HG02623 (cell line): ENCODE results near the gene CERT1.
"Not testable (repeated sequence)": the region's sequence is repeated elsewhere in the genome, so short reads cannot be mapped to it uniquely, and the experiment has no call there.

ENCODE experiments used
- ATAC-seq: cut with Tn5 transposase; IDR thresholded peaks from one replicate; pipeline ENCODE4 v1.9.1; 2021; ENCODE audit warnings: moderate library complexity; ENCODE audit not compliant: unreplicated experiment

Gene CERT1

DNA sequence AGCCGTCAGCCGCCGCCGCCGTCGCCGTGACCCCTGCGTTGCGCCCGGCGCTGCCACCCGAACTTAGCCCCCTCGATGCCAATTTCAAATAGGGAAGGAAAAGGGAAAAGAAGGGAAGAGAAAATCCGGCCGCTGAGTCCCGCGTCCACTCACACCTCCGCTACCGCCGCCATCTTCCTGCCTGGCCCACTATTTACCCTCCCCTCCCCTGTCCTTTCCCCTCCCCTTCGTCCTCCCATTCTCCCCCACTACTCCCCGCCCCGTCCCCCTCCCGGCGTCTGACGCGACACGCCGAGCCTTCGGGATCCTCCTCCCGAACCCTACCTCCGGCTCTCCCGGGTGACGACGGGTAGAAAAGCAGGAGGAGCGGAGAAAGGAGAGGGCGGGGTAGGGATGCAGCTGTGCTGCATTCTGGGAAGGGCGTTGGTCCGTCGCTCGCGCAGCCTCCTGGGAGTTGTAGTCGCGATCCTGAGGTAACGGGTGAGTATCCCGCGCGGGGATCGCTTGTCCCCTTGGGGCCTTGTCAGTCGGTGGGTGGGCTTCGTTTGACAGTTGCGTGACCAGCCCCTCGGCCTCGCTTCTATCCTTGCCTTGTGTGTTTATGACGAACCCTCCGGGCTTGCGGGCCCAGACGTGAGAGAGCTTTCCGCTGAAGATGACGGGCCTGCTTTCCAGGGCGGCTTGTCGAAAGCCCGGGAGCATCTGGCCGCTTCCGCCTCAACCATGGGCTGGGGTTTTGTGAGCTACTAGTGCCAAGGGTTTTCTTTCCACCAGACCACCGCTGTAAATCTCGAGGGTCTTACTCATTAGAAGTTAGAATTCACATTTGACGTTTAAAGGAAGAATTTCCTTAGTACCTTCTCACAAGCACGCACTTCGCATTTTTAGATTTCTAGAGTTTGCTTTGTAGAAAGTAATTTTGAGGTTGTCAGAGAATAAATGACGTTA, at the start of gene CERT1, which contains the start of gene POLK:
Gene CERT1 (minus strand): TSS at position 195 of the 948 bp plus-strand sequence. CDS start 422 bp downstream, outside the sequence.
Gene POLK (plus strand): TSS at position 457 of the 948 bp plus-strand sequence.
- ATAC-seq = peak; percentile 77

DNA sequence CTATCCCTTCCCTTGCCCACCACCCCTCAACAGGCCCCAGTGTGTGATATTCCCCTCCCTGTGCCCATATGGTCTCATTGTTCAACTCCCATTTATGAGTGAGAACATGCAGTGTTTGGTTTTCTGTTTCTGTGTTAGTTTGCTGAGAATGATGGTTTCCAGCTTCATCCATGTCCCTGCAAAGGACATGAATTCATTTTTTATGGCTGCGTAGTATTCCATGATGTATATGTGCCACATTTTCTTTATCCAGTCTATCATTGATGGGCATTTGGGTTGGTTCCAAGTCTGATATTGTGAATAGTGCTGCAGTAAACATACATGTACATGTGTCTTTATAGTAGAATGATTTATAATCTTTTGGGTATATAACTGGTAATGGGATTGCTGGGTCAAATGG, 49.2 kb upstream of the CERT1 start:
- not testable (repeated sequence) for ATAC-seq

GRCh38 chr5:75558981-75559632, 47.7 kb upstream of the CERT1 start:
- no peak for ATAC-seq

GRCh38 chr5:75558221-75558620, 46.8 kb upstream of the CERT1 start:
- no peak for ATAC-seq

GRCh38 chr5:75553358-75553757, 41.9 kb upstream of the CERT1 start:
- no peak for ATAC-seq

DNA sequence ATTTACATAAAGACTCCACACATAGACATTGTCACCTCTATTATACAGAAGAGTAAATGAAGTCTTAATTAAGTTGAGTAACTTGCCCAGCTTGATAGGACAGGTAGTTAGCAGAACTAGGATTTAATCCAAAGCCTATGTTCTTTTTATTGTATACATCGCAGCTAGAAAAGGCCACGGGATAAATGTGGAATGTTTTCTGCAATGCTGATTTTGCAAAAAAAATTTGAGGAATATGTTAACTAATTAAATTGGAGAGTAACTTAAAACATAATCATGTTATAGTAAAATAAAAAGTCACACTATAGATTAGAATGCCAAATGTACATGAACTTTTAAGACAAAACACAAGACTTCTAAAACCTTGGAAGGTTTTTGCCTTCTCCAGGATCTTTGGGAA, 41.3 kb upstream of the CERT1 start:
- ATAC-seq = no peak

DNA sequence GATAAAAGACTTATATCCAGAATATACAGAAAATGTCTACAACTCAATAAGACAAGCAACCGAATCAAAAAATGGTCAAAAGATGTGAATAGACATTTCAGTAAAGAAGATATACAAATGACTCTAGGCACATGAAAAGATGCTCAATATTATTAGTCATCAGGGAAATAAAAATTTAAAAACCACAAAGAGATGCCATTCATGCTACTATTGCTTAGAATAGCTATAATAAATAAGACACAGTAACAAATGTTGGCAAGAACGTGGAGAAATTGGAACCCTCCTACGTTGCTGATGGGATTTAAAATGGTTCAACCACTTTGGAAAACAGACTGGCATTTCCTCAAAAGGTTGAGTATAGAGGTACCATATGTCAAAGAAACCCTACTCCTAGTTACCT, 40.0 kb upstream of the CERT1 start:
- no peak for ATAC-seq

DNA sequence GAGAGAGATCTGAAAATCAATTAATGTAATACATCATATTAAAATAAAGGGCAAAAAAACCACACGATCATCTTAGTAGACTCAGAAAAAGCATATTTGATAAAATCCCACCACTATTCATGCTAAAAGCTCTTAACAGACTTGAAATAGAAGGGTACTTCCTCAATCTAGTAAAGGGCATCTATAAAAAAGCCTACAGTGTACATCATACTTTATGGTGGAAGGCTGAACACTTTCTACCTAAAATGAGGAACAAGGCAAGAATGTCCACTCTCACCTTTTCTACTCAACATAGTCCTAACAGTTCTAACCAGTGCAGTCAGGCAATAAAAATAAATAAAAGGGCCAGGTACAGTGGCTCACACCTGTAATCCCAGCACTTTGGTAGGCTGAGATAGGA, 39.2 kb upstream of the CERT1 start:
- ATAC-seq = no peak

DNA sequence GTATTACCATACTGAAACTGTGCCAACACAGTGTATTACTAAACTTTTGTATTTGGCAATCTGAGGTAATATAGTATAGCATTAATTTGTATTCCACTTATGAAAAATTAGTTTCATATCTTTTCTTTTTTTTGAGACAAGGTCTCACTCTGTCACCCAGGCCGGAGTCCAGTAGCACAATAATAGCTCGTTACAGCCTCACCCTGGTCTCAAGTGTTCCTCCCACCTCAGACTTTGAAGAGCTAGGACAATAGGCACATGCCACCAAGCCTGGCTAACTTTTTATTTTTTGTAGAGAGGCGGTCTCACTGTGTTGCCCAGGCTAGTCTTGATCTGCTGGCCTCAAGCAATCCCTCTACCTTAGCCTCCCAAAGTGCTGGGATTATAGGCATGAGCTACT, 36.4 kb upstream of the CERT1 start:
- ATAC-seq = no peak

DNA sequence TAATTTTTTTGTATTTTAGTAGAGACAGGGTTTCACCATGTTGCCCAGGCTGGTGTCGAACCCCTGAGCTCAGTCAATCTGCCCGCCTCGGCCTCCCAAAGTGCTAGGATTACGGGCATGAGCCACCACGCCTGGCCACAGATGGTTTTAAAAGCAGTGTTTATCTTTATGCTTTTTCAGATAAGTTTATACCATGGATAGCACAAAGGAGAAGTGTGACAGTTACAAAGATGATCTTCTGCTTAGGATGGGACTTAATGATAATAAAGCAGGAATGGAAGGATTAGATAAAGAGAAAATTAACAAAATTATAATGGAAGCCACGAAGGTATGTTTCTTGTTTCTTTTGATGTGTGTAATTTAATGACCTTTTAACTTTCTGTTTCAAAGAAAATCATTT, 35.4 kb upstream of the CERT1 start:
- no peak for ATAC-seq

- ATAC-seq = no peak
Observed at GRCh38 chr5:75545131-75545530, 33.7 kb upstream of the CERT1 start.

DNA sequence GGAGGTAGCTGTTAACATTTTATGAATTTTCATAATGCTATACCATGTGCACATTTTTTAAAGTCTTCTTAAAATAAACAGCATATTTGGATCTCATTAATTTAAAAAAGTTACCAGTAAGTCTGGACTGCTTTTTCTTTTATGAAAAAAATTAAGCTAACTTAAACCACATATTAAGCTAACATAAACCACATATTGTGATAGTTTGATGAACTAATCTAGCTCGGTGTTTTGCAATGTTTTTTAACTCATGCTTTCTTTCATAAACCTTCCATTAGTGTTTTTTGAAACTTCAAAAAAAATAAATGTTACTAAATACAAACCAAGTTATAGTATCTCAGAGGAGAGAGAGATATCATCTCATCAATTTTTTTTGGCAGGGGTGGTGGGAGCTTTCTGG, 26.8 kb upstream of the CERT1 start:
- no peak for ATAC-seq

DNA sequence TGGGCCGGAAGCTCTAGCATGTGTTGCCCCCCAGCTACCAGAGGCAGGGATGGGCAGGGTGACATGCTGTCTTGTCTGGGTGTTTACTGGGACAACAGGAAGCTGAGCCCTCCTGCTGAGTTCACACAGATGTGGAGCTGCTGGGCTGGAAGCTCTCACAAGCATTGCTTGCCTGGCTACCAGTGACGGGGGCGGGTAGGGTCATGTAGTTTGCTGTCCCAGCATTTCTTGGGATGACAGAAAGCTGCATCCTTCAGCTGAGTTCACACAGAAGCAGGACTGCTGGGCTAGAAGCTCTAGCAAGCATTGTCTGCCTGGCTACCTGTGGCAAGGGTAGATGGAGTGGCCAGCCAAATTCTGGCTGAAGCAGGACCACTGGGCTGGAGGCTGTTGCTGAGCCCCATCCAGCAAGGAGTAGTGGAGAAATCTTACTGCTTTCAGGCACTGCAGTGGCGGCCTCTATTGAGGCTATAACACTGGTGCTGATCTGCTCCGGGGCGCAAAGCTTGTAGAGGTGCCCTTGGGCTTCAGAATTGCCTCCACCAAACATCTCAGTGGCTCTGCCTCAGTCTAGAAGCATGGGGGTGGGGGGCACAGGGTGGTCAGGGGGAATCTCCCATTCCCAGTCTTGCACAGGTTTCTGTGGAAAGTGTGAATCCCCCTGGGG, 25.4 kb upstream of the CERT1 start:
- ATAC-seq = no peak

DNA sequence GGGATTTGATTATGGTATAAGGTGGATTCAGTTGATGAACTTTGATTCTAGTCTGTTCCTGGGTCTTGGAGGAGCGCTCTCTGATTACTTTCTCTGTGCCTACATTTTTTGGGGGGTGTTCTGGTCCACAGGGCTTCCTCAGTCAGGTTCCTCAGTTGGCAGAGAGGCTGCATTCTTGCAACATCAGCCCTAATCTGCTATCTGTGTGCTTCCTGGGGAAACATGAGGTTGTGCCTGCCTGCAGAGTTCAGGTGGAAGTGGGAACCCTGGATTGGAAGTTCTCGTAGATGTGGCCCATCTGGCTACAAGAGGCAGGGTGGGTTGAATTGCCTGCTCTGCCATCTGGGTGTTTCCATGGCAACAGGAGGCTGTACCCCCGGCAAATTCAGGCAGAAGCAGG, 24.7 kb upstream of the CERT1 start:
- no peak for ATAC-seq

- no peak for ATAC-seq
Observed at GRCh38 chr5:75534734-75535133, 23.3 kb upstream of the CERT1 start.

- not testable (repeated sequence) for ATAC-seq
Observed at GRCh38 chr5:75533716-75534115, 22.3 kb upstream of the CERT1 start.

DNA sequence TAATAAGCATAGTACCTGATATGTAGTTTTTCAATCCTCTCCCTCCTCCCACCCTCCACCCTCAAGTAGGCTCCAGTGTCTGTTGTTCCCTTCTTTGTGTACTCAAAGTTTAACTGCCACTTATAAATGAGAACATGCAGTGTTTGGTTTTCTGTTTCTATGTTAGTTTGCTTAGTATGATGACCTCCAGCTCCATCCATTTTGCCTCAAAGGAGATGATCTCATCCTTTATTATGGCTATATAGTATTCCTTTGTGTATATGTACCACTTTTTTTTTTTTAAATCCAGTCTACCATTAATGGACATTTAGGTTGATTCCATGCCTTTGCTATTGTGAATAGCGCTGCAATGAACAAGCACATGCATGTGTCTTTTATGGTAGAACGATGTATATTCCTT, 20.8 kb upstream of the CERT1 start:
- ATAC-seq = no peak

DNA sequence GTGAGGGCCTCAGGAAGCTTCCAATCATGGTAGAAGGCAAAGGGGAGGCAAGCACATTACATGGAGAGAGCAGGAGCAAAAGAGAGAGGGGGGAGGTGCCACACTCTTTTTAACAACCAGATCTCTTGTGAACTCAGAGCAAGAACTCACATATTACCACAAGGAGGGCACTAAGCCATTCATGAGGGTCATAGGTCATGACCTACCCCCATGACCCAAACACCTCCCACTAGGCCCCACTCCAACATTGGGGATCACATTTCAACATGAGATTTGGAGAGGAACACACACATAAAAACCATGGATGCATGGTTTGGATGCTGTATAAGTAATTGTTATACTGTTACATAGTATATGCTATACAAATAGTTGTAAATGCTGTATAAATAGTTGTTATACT, 17.8 kb upstream of the CERT1 start:
- ATAC-seq = no peak

DNA sequence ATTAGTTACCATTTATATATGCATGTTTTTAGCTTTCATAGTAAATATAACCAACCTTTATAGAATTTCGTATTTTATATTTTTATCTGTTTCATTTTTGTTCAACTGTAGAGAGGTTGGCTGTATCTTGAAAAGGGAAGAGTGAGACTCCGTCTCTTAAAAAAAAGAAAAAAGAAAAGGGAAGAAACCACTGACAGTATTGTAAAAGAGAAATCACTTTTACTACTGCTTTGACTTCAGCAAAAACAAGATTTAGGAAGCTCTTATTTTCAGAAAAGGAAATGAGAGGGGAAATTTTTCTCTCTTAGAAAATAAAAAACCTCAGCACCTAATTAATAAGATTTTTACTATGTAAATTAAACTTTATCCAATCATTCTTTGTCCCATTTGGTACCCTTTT, 14.6 kb upstream of the CERT1 start:
- no peak for ATAC-seq

- no peak for ATAC-seq
Observed at GRCh38 chr5:75525344-75525743, 13.9 kb upstream of the CERT1 start.

- ATAC-seq = no peak
Observed at GRCh38 chr5:75524591-75524990, 13.2 kb upstream of the CERT1 start.

- ATAC-seq = peak; percentile 91
Observed at GRCh38 chr5:75524071-75524470, 12.6 kb upstream of the CERT1 start.
